NB4 (cell line): ENCODE measurements around the gene COX20.
A peak's percentile ranks its signal among the peaks of the same experiment; 100 is the strongest.

Experiments
- DNase-seq: peaks from one replicate; pipeline ENCODE4 v3.0.0; 2010; ENCODE audit warnings: low read depth
- H3K4me3 ChIP-seq: one replicate; pipeline ENCODE4 v1.5.1; 2011; ENCODE audit warnings: mild to moderate bottlenecking, low read depth, low read length, moderate library complexity
- MAX ChIP-seq: IDR thresholded peaks from 2 replicates; pipeline ENCODE4 v1.6.1; 2011; ENCODE audit warnings: low read depth, low read length
- MYC ChIP-seq: IDR thresholded peaks from 2 replicates; pipeline ENCODE4 v1.6.1; 2011; ENCODE audit warnings: low read depth, low read length
- POLR2A ChIP-seq: IDR thresholded peaks from 2 replicates; pipeline ENCODE4 v1.6.1; 2011; ENCODE audit warnings: mild to moderate bottlenecking; ENCODE audit not compliant: insufficient read length; ENCODE audit errors: extremely low read depth
- TF ChIP-seq, protein P1 (sequence below): IDR thresholded peaks from one replicate; pipeline ENCODE4 v1.5.1; 2012; ENCODE audit warnings: low read depth, low read length

Gene COX20

DNA sequence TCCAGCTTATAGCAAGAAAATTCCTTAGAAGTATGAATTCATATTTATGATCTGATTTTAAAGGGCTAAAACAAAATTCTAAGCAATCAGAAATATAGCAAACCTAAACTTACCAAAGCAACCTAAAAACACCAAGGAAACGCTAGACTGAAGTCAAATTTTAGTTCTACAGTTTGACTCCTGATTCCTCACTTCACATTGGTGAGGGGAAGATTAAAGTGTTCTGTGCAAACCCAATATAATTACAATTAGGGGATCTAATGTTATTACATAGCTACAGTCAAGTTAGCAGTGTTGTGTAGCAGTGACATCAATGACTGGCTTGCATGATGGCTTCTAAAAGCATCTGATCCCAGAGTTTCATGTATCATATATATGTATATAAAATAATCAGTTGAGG, 17.2 kb downstream of the COX20 start:
- no peak for DNase-seq
- TF ChIP-seq MYC (no peak), MAX (no peak), POLR2A (no peak)
- TF ChIP-seq, protein P1, sequence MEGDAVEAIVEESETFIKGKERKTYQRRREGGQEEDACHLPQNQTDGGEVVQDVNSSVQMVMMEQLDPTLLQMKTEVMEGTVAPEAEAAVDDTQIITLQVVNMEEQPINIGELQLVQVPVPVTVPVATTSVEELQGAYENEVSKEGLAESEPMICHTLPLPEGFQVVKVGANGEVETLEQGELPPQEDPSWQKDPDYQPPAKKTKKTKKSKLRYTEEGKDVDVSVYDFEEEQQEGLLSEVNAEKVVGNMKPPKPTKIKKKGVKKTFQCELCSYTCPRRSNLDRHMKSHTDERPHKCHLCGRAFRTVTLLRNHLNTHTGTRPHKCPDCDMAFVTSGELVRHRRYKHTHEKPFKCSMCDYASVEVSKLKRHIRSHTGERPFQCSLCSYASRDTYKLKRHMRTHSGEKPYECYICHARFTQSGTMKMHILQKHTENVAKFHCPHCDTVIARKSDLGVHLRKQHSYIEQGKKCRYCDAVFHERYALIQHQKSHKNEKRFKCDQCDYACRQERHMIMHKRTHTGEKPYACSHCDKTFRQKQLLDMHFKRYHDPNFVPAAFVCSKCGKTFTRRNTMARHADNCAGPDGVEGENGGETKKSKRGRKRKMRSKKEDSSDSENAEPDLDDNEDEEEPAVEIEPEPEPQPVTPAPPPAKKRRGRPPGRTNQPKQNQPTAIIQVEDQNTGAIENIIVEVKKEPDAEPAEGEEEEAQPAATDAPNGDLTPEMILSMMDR, result no peak

DNA sequence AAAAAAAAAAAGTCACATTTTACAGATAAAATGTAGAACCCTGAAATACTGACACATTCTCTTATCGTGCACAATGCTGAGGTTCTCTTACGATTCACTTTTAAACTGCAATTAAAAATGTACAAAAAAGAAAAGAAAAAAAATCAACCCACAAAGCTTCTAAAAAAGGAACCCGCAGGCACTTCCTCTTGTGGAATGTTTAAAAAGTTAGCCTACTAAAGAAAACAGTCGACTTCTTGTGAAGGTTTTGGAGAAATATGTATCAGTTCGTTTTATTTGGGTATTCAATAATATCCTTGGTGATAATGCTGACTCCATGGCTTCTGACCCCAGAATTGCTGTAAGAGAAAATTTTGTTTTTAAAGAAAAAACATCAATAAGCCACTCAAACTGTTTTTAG, 18.7 kb downstream of the COX20 start:
- no peak overlapping the region for H3K4me3 ChIP-seq
- DNase-seq, result no peak
- no peak for TF ChIP-seq POLR2A
- TF ChIP-seq, protein P1, result no peak
- no peak for TF ChIP-seq MAX
- no peak for TF ChIP-seq MYC

More for the DNA sequence above, 17.2 kb downstream of the COX20 start:
- H3K4me3 ChIP-seq, result no peak overlapping the region

DNA sequence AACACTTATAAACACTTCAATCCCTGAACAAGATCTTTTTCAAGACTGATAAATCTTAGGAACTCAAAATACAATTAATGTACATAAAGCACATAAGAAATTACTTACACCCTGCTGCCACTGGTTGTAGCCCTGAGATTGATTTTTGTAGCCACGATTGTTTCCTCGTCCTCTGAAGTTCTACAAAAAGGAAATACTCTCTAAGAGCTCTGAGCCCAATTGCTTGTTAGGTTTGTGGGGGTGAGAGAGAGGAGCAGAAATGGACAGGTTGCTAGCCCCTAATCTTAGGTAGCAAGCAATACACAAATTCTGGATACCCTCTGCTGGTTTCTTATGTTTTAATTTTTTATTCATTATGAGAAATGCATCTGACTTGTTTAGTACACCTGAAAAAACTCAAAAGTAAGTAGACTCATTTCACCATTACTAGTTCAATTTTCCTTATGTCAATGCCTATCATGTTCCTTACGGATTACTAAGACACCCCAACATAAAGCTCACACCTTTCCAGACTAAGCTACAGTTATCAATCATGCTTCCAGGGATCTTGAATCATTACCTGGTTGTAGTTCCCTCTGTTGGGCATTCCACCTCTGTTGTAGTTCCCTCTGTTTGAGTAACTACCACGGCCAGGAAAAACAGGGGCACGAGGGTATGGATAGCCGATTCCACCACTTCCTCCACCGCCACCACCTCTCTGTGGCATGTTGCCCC, 19.6 kb downstream of the COX20 start:
- TF ChIP-seq MYC (no peak), POLR2A (no peak), MAX (no peak)
- TF ChIP-seq, protein P1, result no peak

DNA sequence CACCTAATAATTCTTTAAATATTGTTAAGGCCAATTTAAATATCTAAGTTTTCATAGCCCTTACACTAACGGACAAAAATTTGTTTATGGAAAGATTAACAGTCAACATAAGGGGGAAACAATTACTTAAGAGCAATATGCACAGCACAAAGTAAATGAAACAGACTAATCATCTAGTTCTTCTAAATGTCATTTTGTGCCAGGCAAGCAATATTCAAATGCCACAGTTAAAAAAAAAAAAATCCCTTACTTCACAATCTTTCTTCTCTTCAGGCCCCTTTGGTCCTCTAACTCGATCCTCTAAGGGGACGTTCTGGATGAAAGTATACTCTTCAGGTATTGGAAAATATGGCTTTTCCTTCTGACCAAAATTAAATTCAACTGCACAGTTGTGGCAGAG, 22.3 kb downstream of the COX20 start:
- no peak for TF ChIP-seq MYC
- TF ChIP-seq, protein P1, result no peak
- no peak for TF ChIP-seq POLR2A
- TF ChIP-seq MAX, result no peak
- H3K4me3 ChIP-seq, result peak overlapping the region; percentile 84

More for the DNA sequence above, 19.6 kb downstream of the COX20 start:
- no peak for DNase-seq
- H3K4me3 ChIP-seq, result no peak overlapping the region

GRCh38 chr1:244858357-244858756, 22.9 kb downstream of the COX20 start:
- DNase-seq, result no peak
- H3K4me3 ChIP-seq, result peak overlapping the region; percentile 84
- TF ChIP-seq, protein P1, result no peak
- no peak for TF ChIP-seq MAX
- TF ChIP-seq POLR2A, result no peak
- TF ChIP-seq MYC, result no peak

More for the DNA sequence above, 22.3 kb downstream of the COX20 start:
- DNase-seq, result no peak
